GM12878 (cell line): ENCODE measurements around the gene FNDC3B. TPM values are rescaled to one million over a fixed set of nuclear protein-coding genes. Genes with fewer than 3 reads are reported as not detected.

Experiments used
- ATAC-seq: fragments of 200-7000 bp; cut with Tn5 transposase; 3 replicates; pipeline ENCODE4 v1.9.1; 2020; ENCODE audit warnings: mild to moderate bottlenecking, moderate library complexity
- BruUV-seq: library from RNA; stranded (reverse); fragments of 400-500 nt; replicated peaks from 2 replicates; lab custom pipeline; 2021; lab: Mats Ljungman, UMichigan
- CTCF ChIA-PET: fragments of 300-600 bp; sonication (Branson Sonifier 250); formaldehyde crosslinking; extraction: SDS; loops from one replicate; lab custom pipeline; 2021; ENCODE audit warnings: inconsistent platforms; lab: Yijun Ruan, JAX
- POLR2A ChIA-PET: fragments of 350-600 bp; formaldehyde crosslinking; extraction: SDS; loops from one replicate; lab custom pipeline; 2021; ENCODE audit warnings: inconsistent platforms; lab: Charles Lee
- RAD21 ChIA-PET: fragments of 300-600 bp; sonication (Branson Sonifier 250); formaldehyde crosslinking; loops from one replicate; lab custom pipeline; 2023; ENCODE audit warnings: antibody characterized with exemption; ENCODE audit not compliant: unreplicated experiment; lab: Charles Lee
- SMC1A ChIA-PET: fragments of 300-600 bp; sonication (Branson Sonifier 250); formaldehyde crosslinking; loops from one replicate; lab custom pipeline; 2023; ENCODE audit not compliant: unreplicated experiment, uncharacterized antibody; lab: Charles Lee
- DNase-seq: peaks from one replicate; pipeline ENCODE4 v3.0.0-alpha.2; 2011; ENCODE audit warnings: low read depth, low spot score
- FAIRE-seq: peaks from 3 replicates; lab custom pipeline; 2011; peaks lifted over from hg19 to GRCh38; lab: Jason Lieb, UNC
- H2AFZ ChIP-seq: 2 replicates; pipeline ENCODE4 v1.6.0; 2011; ENCODE audit warnings: low read depth, low read length, control low read depth; ENCODE audit not compliant: control insufficient read depth
- H3K27ac ChIP-seq: 2 replicates; pipeline ENCODE4 v1.5.1; 2011; ENCODE audit warnings: control low read depth; ENCODE audit not compliant: control insufficient read depth, insufficient read depth
- H3K27me3 ChIP-seq, 2 experiments: replicated peaks in 1 of 2; 2 replicates each; pipeline versions ENCODE4 v1.6.0 to v1.6.1; 2011; ENCODE audit warnings: low read length in 1 of 2; ENCODE audit not compliant: control insufficient read depth in 2 of 2, insufficient read depth in 2 of 2
- H3K36me3 ChIP-seq, 2 experiments: 2 replicates each; pipeline ENCODE4 v1.5.1; 2011; ENCODE audit warnings: low read length in 1 of 2; ENCODE audit not compliant: control insufficient read depth in 2 of 2, insufficient read depth in 2 of 2
- H3K4me1 ChIP-seq: 2 replicates; pipeline ENCODE4 v1.6.1; 2011; ENCODE audit warnings: mild to moderate bottlenecking, low read length, moderate library complexity, mixed read lengths; ENCODE audit not compliant: control insufficient read depth, insufficient read depth
- H3K4me2 ChIP-seq: 2 replicates; pipeline ENCODE4 v1.6.0; 2011; ENCODE audit warnings: control low read depth; ENCODE audit not compliant: control insufficient read depth, insufficient read depth
- H3K4me3 ChIP-seq: fragments of 200-600 bp; sonication (generic); 2 replicates; pipeline ENCODE4 v1.5.1; 2016
- H3K79me2 ChIP-seq: 2 replicates; pipeline ENCODE4 v1.6.0; 2011; ENCODE audit warnings: low read length; ENCODE audit not compliant: control insufficient read depth, insufficient read depth
- H3K9ac ChIP-seq: 2 replicates; pipeline ENCODE4 v1.8.0; 2011; ENCODE audit warnings: low read length, control low read depth, mixed read lengths; ENCODE audit not compliant: control insufficient read depth, insufficient read depth
- H3K9me3 ChIP-seq: replicated peaks from 3 replicates; pipeline ENCODE4 v1.5.1; 2011; ENCODE audit warnings: mild to moderate bottlenecking, low read length; ENCODE audit not compliant: control insufficient read depth, insufficient read depth
- H4K20me1 ChIP-seq: 2 replicates; pipeline ENCODE4 v1.6.0; 2011; ENCODE audit not compliant: control insufficient read depth, insufficient read depth
- BCL11A ChIP-seq: IDR thresholded peaks from 2 replicates; pipeline ENCODE4 v1.6.1; 2011; ENCODE audit warnings: low read depth, low read length
- BRCA1 ChIP-seq: IDR thresholded peaks from 2 replicates; pipeline ENCODE4 v1.6.1; 2011; ENCODE audit warnings: low read depth, low read length, improper control_type of control experiment
- FOXM1 ChIP-seq: IDR thresholded peaks from 2 replicates; pipeline ENCODE4 v1.6.1; 2012; ENCODE audit warnings: low read depth, mild to moderate bottlenecking, inconsistent platforms, low read length, moderate library complexity
- IKZF1 ChIP-seq: fragments of 450-650 bp; conservative IDR thresholded peaks from 2 replicates; pipeline ENCODE4 v1.6.1; 2017; ENCODE audit warnings: antibody characterized with exemption, mild to moderate bottlenecking
- IRF4 ChIP-seq: IDR thresholded peaks from 2 replicates; pipeline ENCODE4 v1.6.1; 2011; ENCODE audit warnings: low read depth, low read length
- NFXL1 ChIP-seq: fragments of 450-650 bp; IDR thresholded peaks from 2 replicates; pipeline ENCODE4 v1.6.1; 2017; ENCODE audit warnings: antibody characterized with exemption, mild to moderate bottlenecking, borderline replicate concordance
- SREBF1 ChIP-seq: IDR thresholded peaks from 2 replicates; pipeline ENCODE4 v1.6.1; 2012; ENCODE audit warnings: mild to moderate bottlenecking, low read length
- SREBF2 ChIP-seq: IDR thresholded peaks from 2 replicates; pipeline ENCODE4 v1.6.1; 2012; ENCODE audit warnings: mild to moderate bottlenecking, low read length
- ZNF217 ChIP-seq: fragments of 450-650 bp; IDR thresholded peaks from 2 replicates; pipeline ENCODE4 v1.6.1; 2017; ENCODE audit warnings: antibody characterized with exemption, mild to moderate bottlenecking
- WGBS: methylation state at CpG from one replicate; pipeline ENCODE4 v1.1.6; 2016; ENCODE audit warnings: low lambda C conversion rate; ENCODE audit not compliant: insufficient replicate concordance, insufficient coverage; ENCODE audit errors: missing lambda C conversion rate; 5-methylcytosine and 5-hydroxymethylcytosine counted together
- in situ Hi-C: fragments of 300-500 bp; cut with MboI; formaldehyde crosslinking; loops from 9 replicates; pipeline ENCODE4 v1.14.3; 2018; ENCODE audit warnings: mixed read lengths
- intact Hi-C: fragments of 100-400 bp; cut with micrococcal nuclease; formaldehyde crosslinking; loops from one replicate; pipeline ENCODE4 v1.14.2; 2022; ENCODE audit not compliant: unreplicated experiment
- polyA plus RNA-seq, 11 experiments: library from polyadenylated mRNA; depleted of rRNA in 4 of 11; unstranded in 6 of 11; stranded (reverse) in 5 of 11; fragments of >200 nt; fragmentation: Nextera tagmentation in 4 of 11; fragmentation: Illumina TruSeq in 1 of 11; extraction: Ambion mirVana in 4 of 11; extraction: Trizol in 1 of 11; gene quantifications; 1 replicate in 1 of 11; 2 replicates in 10 of 11; pipeline versions ENCODE4 v1.2.1 to v1.2.3, GENCODE V29; 2011 to 2016; ENCODE audit warnings: inconsistent platforms in 2 of 11, missing spikeins in 2 of 11, low read depth in 1 of 11
- total RNA-seq, 4 experiments: library from RNA; depleted of rRNA in 3 of 4; stranded (reverse); fragments of >200 nt in 3 of 4; fragmentation: Illumina TruSeq in 1 of 4; extraction: Trizol in 1 of 4; gene quantifications; 2 replicates each; pipeline versions ENCODE4 v1.2.1 to v1.2.3, GENCODE V29; 2013 to 2021
- TF ChIP-seq, protein P1 (sequence below): IDR thresholded peaks from 2 replicates; pipeline ENCODE4 v1.6.1; 2011; ENCODE audit warnings: borderline replicate concordance, low read depth, mild to moderate bottlenecking, moderate library complexity, mixed read lengths, low read length; ENCODE audit not compliant: insufficient read depth; ENCODE audit errors: extremely low read length
- TF ChIP-seq, protein P2 (sequence below): fragments of 450-650 bp; IDR thresholded peaks from 2 replicates; pipeline ENCODE4 v1.6.1; 2016; ENCODE audit warnings: mild to moderate bottlenecking
- TF ChIP-seq, protein P3 (sequence below): fragments of 450-650 bp; IDR thresholded peaks from 2 replicates; pipeline ENCODE4 v1.6.1; 2014; ENCODE audit warnings: mild to moderate bottlenecking
- TF ChIP-seq, protein P4 (sequence below): fragments of 450-650 bp; conservative IDR thresholded peaks from 2 replicates; pipeline ENCODE4 v1.6.1; 2017; ENCODE audit warnings: mild to moderate bottlenecking, moderate library complexity
- TF ChIP-seq, protein P5 (sequence below): IDR thresholded peaks from 2 replicates; pipeline ENCODE4 v1.6.1; 2012; ENCODE audit warnings: low read depth, low read length, improper control_type of control experiment

The FNDC3B gene
- total and polyA plus RNA-seq, 10 of the 15 experiments (the other 5 are each of a cell fraction or from before 2014, with no cell fraction given), result 7.9 to 35.0 (median 18.5) TPM

DNA sequence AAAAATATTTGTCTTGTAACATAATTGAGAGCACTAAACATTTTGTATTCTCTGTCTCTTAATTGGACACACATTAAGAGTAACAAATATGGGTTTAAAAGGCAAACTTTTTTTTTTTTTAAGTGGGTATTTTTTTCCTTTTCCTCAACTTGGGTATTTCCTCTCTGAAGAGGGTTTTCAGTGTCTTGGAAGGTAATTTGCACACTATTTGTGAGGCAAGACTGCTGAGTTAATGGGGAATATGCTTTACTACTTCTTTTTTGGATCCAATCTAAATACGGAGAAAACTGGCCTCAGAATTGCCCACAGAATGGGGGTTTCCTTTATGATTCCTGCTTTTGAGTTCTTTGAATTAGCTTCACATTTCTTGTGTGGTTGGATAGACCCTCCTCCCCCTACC, 105.2 kb downstream of the FNDC3B start:
- peaks cover 71% of the 10 kb centered on the region for H3K4me1 ChIP-seq
- ChIA-PET POLR2A (interaction anchor here (0.5 to 1.4 kb wide), 3 partner anchors 10 to 666 kb away, joined by 3 to 5 read pairs (median 3); no protein-coding TSS in a partner anchor), CTCF (interaction anchor here (0.6 to 2.6 kb wide), 2 partner anchors 10 to 188 kb away, joined by 4 to 9 read pairs; no protein-coding TSS in a partner anchor), RAD21 (interaction anchor here (0.8 to 8.9 kb wide), 4 partner anchors 13 to 69 kb away, joined by 3 to 124 read pairs (median 38); no protein-coding TSS in a partner anchor), SMC1A (interaction anchor here (0.5 to 23.1 kb wide), 8 partner anchors 7 to 410 kb away, joined by 3 to 441 read pairs (median 26); no protein-coding TSS in a partner anchor)
- ATAC-seq (no peak), FAIRE-seq (no peak), DNase-seq (no peak)
- H3K4me3 ChIP-seq, result no peak overlapping the region
- peaks cover 67% of the 10 kb centered on the region for H3K79me2 ChIP-seq
- H3K9me3 ChIP-seq, result peaks cover 2% of the 10 kb centered on the region; the same call in 1 of the 3 replicates
- H3K9ac ChIP-seq, result no peak overlapping the region
- intact Hi-C loops, result loop anchor here (5.0 kb wide), 2 partner anchors 38 to 82 kb away; no protein-coding TSS in a partner anchor
- TF ChIP-seq IKZF1, result no peak
- TF ChIP-seq, protein P1, sequence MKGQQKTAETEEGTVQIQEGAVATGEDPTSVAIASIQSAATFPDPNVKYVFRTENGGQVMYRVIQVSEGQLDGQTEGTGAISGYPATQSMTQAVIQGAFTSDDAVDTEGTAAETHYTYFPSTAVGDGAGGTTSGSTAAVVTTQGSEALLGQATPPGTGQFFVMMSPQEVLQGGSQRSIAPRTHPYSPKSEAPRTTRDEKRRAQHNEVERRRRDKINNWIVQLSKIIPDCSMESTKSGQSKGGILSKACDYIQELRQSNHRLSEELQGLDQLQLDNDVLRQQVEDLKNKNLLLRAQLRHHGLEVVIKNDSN, result no peak
- TF ChIP-seq, protein P2, sequence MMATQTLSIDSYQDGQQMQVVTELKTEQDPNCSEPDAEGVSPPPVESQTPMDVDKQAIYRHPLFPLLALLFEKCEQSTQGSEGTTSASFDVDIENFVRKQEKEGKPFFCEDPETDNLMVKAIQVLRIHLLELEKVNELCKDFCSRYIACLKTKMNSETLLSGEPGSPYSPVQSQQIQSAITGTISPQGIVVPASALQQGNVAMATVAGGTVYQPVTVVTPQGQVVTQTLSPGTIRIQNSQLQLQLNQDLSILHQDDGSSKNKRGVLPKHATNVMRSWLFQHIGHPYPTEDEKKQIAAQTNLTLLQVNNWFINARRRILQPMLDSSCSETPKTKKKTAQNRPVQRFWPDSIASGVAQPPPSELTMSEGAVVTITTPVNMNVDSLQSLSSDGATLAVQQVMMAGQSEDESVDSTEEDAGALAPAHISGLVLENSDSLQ, result no peak
- TF ChIP-seq, protein P3, sequence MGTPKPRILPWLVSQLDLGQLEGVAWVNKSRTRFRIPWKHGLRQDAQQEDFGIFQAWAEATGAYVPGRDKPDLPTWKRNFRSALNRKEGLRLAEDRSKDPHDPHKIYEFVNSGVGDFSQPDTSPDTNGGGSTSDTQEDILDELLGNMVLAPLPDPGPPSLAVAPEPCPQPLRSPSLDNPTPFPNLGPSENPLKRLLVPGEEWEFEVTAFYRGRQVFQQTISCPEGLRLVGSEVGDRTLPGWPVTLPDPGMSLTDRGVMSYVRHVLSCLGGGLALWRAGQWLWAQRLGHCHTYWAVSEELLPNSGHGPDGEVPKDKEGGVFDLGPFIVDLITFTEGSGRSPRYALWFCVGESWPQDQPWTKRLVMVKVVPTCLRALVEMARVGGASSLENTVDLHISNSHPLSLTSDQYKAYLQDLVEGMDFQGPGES, result no peak
- no peak for TF ChIP-seq NFXL1
- no peak for TF ChIP-seq BRCA1
- TF ChIP-seq BCL11A, result no peak
- no peak for TF ChIP-seq ZNF217
- TF ChIP-seq IRF4, result no peak
- no peak for TF ChIP-seq SREBF2
- TF ChIP-seq FOXM1, result no peak
- TF ChIP-seq, protein P4, sequence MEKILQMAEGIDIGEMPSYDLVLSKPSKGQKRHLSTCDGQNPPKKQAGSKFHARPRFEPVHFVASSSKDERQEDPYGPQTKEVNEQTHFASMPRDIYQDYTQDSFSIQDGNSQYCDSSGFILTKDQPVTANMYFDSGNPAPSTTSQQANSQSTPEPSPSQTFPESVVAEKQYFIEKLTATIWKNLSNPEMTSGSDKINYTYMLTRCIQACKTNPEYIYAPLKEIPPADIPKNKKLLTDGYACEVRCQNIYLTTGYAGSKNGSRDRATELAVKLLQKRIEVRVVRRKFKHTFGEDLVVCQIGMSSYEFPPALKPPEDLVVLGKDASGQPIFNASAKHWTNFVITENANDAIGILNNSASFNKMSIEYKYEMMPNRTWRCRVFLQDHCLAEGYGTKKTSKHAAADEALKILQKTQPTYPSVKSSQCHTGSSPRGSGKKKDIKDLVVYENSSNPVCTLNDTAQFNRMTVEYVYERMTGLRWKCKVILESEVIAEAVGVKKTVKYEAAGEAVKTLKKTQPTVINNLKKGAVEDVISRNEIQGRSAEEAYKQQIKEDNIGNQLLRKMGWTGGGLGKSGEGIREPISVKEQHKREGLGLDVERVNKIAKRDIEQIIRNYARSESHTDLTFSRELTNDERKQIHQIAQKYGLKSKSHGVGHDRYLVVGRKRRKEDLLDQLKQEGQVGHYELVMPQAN, result no peak
- TF ChIP-seq SREBF1, result no peak
- TF ChIP-seq, protein P5, sequence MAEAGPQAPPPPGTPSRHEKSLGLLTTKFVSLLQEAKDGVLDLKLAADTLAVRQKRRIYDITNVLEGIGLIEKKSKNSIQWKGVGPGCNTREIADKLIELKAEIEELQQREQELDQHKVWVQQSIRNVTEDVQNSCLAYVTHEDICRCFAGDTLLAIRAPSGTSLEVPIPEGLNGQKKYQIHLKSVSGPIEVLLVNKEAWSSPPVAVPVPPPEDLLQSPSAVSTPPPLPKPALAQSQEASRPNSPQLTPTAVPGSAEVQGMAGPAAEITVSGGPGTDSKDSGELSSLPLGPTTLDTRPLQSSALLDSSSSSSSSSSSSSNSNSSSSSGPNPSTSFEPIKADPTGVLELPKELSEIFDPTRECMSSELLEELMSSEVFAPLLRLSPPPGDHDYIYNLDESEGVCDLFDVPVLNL, result no peak
- no peaks in the 10 kb centered on the region for H4K20me1 ChIP-seq
- no peaks in the 10 kb centered on the region for H3K27me3 ChIP-seq
- no peak overlapping the region for H2AFZ ChIP-seq
- BruUV-seq, result no TSS peak
- H3K27ac ChIP-seq, result peak overlapping the region; percentile 48
- 89% methylated on average over 1 of the region's 1 CpG for WGBS
- peak overlapping the region; percentile 79; the same call in 1 of the 2 replicates for H3K4me2 ChIP-seq
- peaks cover 4 to 10% of the 10 kb centered on the region in 2 experiments; a peak in 1 of 4 replicates for H3K36me3 ChIP-seq
- in situ Hi-C loops, result no loop called here
